ENCODE results near the gene CA11. TPM values are rescaled to one million over a fixed set of nuclear protein-coding genes. Genes with fewer than 3 reads are reported as not detected.
A peak's percentile ranks its signal among the peaks of the same experiment; 100 is the strongest.
"Not testable (repeated sequence)": the region's sequence is repeated elsewhere in the genome, so short reads cannot be mapped to it uniquely, and the experiment has no call there.

Gene CA11
- total RNA-seq, 1 experiment from 2014 or later, result 10.5 TPM

- H3K4me3 ChIP-seq (ENCODE audit: low read depth, low read length), result no peak overlapping the region
- Mint-ChIP-seq H3K27ac (ENCODE audit: unreplicated experiment) (peak overlapping the region; percentile 59), H3K36me3 (ENCODE audit: insufficient read depth, unreplicated experiment) (no peaks in the 10 kb centered on the region), H3K4me1 (ENCODE audit: low read depth, unreplicated experiment) (peaks cover 11% of the 10 kb centered on the region), H3K9me3 (ENCODE audit: unreplicated experiment) (no peaks in the 10 kb centered on the region), H3K4me3 (ENCODE audit: unreplicated experiment) (peak overlapping the region; percentile 11), H3K27me3 (ENCODE audit: insufficient read depth, unreplicated experiment) (no peaks in the 10 kb centered on the region)
- intact Hi-C loops (cut with micrococcal nuclease; ENCODE audit: unreplicated experiment), result loop anchor here (5.0 kb wide), 1 partner anchor 40 kb away; the partner anchor contains the start of gene CA11
- BruUV-seq (replicated peaks), result no TSS peak
- DNase-seq, result no peak
- ChIA-PET CTCF (interaction anchor here (0.5 to 1.5 kb wide), 3 partner anchors 12 to 157 kb away, joined by 3 to 6 read pairs (median 4); no protein-coding TSS in a partner anchor), POLR2A (interaction anchor here (1.0 kb wide), 1 partner anchor 51 kb away, joined by 3 read pairs; no protein-coding TSS in a partner anchor)
- H3K27me3 ChIP-seq (replicated peaks; ENCODE audit: control insufficient read depth, insufficient read depth, low read length), result no peaks in the 10 kb centered on the region
- H3K9me3 ChIP-seq, result no peaks in the 10 kb centered on the region
- TF ChIP-seq, protein P1, sequence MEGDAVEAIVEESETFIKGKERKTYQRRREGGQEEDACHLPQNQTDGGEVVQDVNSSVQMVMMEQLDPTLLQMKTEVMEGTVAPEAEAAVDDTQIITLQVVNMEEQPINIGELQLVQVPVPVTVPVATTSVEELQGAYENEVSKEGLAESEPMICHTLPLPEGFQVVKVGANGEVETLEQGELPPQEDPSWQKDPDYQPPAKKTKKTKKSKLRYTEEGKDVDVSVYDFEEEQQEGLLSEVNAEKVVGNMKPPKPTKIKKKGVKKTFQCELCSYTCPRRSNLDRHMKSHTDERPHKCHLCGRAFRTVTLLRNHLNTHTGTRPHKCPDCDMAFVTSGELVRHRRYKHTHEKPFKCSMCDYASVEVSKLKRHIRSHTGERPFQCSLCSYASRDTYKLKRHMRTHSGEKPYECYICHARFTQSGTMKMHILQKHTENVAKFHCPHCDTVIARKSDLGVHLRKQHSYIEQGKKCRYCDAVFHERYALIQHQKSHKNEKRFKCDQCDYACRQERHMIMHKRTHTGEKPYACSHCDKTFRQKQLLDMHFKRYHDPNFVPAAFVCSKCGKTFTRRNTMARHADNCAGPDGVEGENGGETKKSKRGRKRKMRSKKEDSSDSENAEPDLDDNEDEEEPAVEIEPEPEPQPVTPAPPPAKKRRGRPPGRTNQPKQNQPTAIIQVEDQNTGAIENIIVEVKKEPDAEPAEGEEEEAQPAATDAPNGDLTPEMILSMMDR (IDR thresholded peaks at IDR 0.05; ENCODE audit: insufficient read depth in 1 of 2, low read depth in 1 of 2, low read length in 1 of 2, severe bottlenecking in 1 of 2, unreplicated experiment in 1 of 2), result no peak
- peaks cover 31% of the 10 kb centered on the region for H3K4me1 ChIP-seq
- no peaks in the 10 kb centered on the region for H3K36me3 ChIP-seq (ENCODE audit: control insufficient read depth, insufficient read depth, low read length)
Observed at GRCh38 chr19:48687776-48688175, 41.8 kb upstream of the CA11 start.

DNA sequence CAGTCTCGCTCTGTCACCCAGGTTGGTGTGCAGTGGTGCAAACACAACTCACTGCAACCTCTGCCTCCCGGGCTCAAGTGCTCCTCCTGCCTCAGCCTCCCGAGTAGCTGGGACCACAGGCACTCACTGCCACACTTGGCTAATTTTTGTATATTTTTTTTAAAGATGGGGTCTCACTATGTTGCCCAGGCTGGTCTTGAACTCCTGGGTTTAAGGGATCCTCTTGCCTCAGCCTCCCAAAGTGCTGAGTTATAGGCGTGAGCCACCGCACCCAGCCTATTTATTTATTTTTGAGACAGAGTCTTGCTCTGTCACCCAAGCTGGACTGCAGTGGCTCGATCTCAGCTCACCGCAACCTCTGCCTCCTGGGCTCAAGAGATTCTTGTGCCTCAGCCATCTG is 40.6 kb upstream of the CA11 start:
- BruUV-seq (replicated peaks); POLR2A ChIA-PET: not testable (repeated sequence)
- CTCF ChIA-PET, result interaction anchor here (1.5 kb wide), 1 partner anchor 11 kb away, joined by 4 read pairs; no protein-coding TSS in a partner anchor

GRCh38 chr19:48686088-48686487 is 40.1 kb upstream of the CA11 start:
- ChIA-PET POLR2A (no interaction called here), CTCF (no interaction called here)
- DNase-seq, result no peak
- H3K4me3 Mint-ChIP-seq (ENCODE audit: unreplicated experiment), result no peak overlapping the region
- no peaks in the 10 kb centered on the region for H3K9me3 Mint-ChIP-seq (ENCODE audit: unreplicated experiment)
- peaks cover 11% of the 10 kb centered on the region for H3K4me1 Mint-ChIP-seq (ENCODE audit: low read depth, unreplicated experiment)
- no peaks in the 10 kb centered on the region for H3K27me3 Mint-ChIP-seq (ENCODE audit: insufficient read depth, unreplicated experiment)
- intact Hi-C loops (cut with micrococcal nuclease; ENCODE audit: unreplicated experiment), result loop anchor here (5.0 kb wide), 1 partner anchor 39 kb away; the partner anchor contains the start of gene CA11
- H3K27ac Mint-ChIP-seq (ENCODE audit: unreplicated experiment), result peak overlapping the region; percentile 54
- Histone ChIP-seq H3K9me3 (no peaks in the 10 kb centered on the region), H3K4me3 (ENCODE audit: low read depth, low read length) (no peak overlapping the region), H3K27me3 (replicated peaks; ENCODE audit: control insufficient read depth, insufficient read depth, low read length) (no peaks in the 10 kb centered on the region), H3K36me3 (ENCODE audit: control insufficient read depth, insufficient read depth, low read length) (no peaks in the 10 kb centered on the region), H3K4me1 (peaks cover 36% of the 10 kb centered on the region)
- TF ChIP-seq, protein P1 (IDR thresholded peaks at IDR 0.05; ENCODE audit: insufficient read depth in 1 of 2, low read depth in 1 of 2, low read length in 1 of 2, severe bottlenecking in 1 of 2, unreplicated experiment in 1 of 2), result no peak
- H3K36me3 Mint-ChIP-seq (ENCODE audit: insufficient read depth, unreplicated experiment), result no peaks in the 10 kb centered on the region
- BruUV-seq (replicated peaks), result no TSS peak

More for the DNA sequence above, 40.6 kb upstream of the CA11 start:
- not testable (repeated sequence) for H3K9me3 ChIP-seq; H3K4me3 ChIP-seq (ENCODE audit: low read depth, low read length); DNase-seq; H3K4me3 Mint-ChIP-seq (ENCODE audit: unreplicated experiment); H3K27me3 ChIP-seq (replicated peaks; ENCODE audit: control insufficient read depth, insufficient read depth, low read length); H3K36me3 ChIP-seq (ENCODE audit: control insufficient read depth, insufficient read depth, low read length); H3K36me3 Mint-ChIP-seq (ENCODE audit: insufficient read depth, unreplicated experiment); H3K9me3 Mint-ChIP-seq (ENCODE audit: unreplicated experiment); H3K27me3 Mint-ChIP-seq (ENCODE audit: insufficient read depth, unreplicated experiment)
- peaks cover 31% of the 10 kb centered on the region for H3K4me1 ChIP-seq
- intact Hi-C loops (cut with micrococcal nuclease; ENCODE audit: unreplicated experiment), result loop anchor here (5.0 kb wide), 1 partner anchor 39 kb away; the partner anchor contains the start of gene CA11
- peaks cover 11% of the 10 kb centered on the region for H3K4me1 Mint-ChIP-seq (ENCODE audit: low read depth, unreplicated experiment)
- H3K27ac Mint-ChIP-seq (ENCODE audit: unreplicated experiment), result peak overlapping the region; percentile 30
